ENCODE measurements around the gene OXTR. TPM values are rescaled to one million over a fixed set of nuclear protein-coding genes. Genes with fewer than 3 reads are reported as not detected.

Gene OXTR
- total RNA-seq, 1 experiment from 2014 or later: 4.6 TPM

DNA sequence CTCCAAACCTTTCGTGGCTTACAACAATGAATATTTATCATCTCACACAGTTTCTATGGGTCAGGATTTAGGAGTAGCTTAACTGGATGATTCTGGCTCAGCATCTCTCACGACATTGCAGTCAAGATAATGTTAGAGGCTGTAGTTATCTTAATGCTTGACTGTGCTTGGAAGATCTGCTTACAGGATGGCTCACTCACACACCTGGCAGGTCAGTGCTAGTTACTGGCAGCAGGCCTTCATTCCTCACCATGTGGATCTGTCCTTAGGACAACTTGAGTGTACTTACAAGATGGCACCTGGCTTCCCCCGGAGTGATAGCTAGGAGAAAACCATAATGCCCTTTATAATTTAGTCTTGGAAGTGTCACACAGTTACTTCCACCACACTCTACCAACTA, 32.8 kb upstream of the OXTR start:
- Mint-ChIP-seq H3K4me1 (ENCODE audit: low read depth, unreplicated experiment) (no peaks in the 10 kb centered on the region), H3K4me3 (ENCODE audit: unreplicated experiment) (no peak overlapping the region), H3K27ac (ENCODE audit: unreplicated experiment) (no peak overlapping the region), H3K36me3 (ENCODE audit: insufficient read depth, unreplicated experiment) (no peaks in the 10 kb centered on the region), H3K9me3 (ENCODE audit: unreplicated experiment) (peaks cover 30% of the 10 kb centered on the region), H3K27me3 (ENCODE audit: insufficient read depth, unreplicated experiment) (no peaks in the 10 kb centered on the region)
- DNase-seq: no peak
- Histone ChIP-seq H3K36me3 (ENCODE audit: control insufficient read depth, insufficient read depth, low read length) (no peaks in the 10 kb centered on the region), H3K4me3 (ENCODE audit: low read depth, low read length) (no peak overlapping the region), H3K9me3 (peaks cover 3% of the 10 kb centered on the region; the same call in 1 of the 2 replicates), H3K4me1 (no peaks in the 10 kb centered on the region), H3K27me3 (replicated peaks; ENCODE audit: control insufficient read depth, insufficient read depth, low read length) (no peaks in the 10 kb centered on the region)
- BruUV-seq (replicated peaks): no TSS peak
- CTCF ChIA-PET: interaction anchor here (0.6 kb wide), 1 partner anchor 1103 kb away, joined by 8 read pairs; no protein-coding TSS in a partner anchor
- TF ChIP-seq, protein P1, sequence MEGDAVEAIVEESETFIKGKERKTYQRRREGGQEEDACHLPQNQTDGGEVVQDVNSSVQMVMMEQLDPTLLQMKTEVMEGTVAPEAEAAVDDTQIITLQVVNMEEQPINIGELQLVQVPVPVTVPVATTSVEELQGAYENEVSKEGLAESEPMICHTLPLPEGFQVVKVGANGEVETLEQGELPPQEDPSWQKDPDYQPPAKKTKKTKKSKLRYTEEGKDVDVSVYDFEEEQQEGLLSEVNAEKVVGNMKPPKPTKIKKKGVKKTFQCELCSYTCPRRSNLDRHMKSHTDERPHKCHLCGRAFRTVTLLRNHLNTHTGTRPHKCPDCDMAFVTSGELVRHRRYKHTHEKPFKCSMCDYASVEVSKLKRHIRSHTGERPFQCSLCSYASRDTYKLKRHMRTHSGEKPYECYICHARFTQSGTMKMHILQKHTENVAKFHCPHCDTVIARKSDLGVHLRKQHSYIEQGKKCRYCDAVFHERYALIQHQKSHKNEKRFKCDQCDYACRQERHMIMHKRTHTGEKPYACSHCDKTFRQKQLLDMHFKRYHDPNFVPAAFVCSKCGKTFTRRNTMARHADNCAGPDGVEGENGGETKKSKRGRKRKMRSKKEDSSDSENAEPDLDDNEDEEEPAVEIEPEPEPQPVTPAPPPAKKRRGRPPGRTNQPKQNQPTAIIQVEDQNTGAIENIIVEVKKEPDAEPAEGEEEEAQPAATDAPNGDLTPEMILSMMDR (IDR thresholded peaks at IDR 0.05; ENCODE audit: insufficient read depth in 1 of 2, low read depth in 1 of 2, low read length in 1 of 2, severe bottlenecking in 1 of 2, unreplicated experiment in 1 of 2): no peak
- intact Hi-C loops (cut with micrococcal nuclease; ENCODE audit: unreplicated experiment): no loop called here
- POLR2A ChIA-PET: no interaction called here

DNA sequence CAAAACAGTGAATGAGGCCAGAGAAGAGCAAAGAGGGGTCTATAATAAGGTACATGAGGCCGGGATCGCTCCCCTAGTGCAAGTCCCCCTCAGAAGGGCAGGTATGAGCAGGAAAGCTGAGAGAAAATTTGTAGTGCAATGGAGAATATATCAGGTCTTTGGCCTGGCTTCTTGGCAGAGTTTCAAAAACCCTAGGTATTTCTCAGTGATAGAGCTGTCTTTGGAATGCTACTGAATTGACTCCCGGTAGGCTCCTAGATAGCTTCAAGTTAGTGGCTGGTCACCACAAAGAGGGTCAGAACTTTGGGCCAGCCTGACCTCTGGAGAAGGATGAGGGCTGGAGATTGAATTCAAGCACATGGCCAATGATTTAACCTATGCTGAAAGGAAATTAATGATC, 30.6 kb upstream of the OXTR start:
- CTCF ChIA-PET: no interaction called here

GRCh38 chr3:8794247-8794646, 24.8 kb upstream of the OXTR start:
- no peak overlapping the region for H3K4me3 Mint-ChIP-seq (ENCODE audit: unreplicated experiment)
- H3K9me3 ChIP-seq: no peaks in the 10 kb centered on the region
- H3K4me1 ChIP-seq: no peaks in the 10 kb centered on the region
- intact Hi-C loops (cut with micrococcal nuclease; ENCODE audit: unreplicated experiment): no loop called here
- H3K27me3 Mint-ChIP-seq (ENCODE audit: insufficient read depth, unreplicated experiment): no peaks in the 10 kb centered on the region
- H3K27me3 ChIP-seq (replicated peaks; ENCODE audit: control insufficient read depth, insufficient read depth, low read length): no peaks in the 10 kb centered on the region
- TF ChIP-seq, protein P1 (IDR thresholded peaks at IDR 0.05; ENCODE audit: insufficient read depth in 1 of 2, low read depth in 1 of 2, low read length in 1 of 2, severe bottlenecking in 1 of 2, unreplicated experiment in 1 of 2): no peak
- no peak overlapping the region for H3K4me3 ChIP-seq (ENCODE audit: low read depth, low read length)
- H3K27ac Mint-ChIP-seq (ENCODE audit: unreplicated experiment): no peak overlapping the region
- no peaks in the 10 kb centered on the region for H3K36me3 Mint-ChIP-seq (ENCODE audit: insufficient read depth, unreplicated experiment)
- BruUV-seq (replicated peaks): no TSS peak
- no peaks in the 10 kb centered on the region for H3K9me3 Mint-ChIP-seq (ENCODE audit: unreplicated experiment)
- no peaks in the 10 kb centered on the region for H3K36me3 ChIP-seq (ENCODE audit: control insufficient read depth, insufficient read depth, low read length)
- ChIA-PET CTCF (interaction anchor here (0.7 kb wide), 1 partner anchor 293 kb away, joined by 6 read pairs; the partner anchor contains the start of gene LMCD1), POLR2A (no interaction called here)
- no peaks in the 10 kb centered on the region for H3K4me1 Mint-ChIP-seq (ENCODE audit: low read depth, unreplicated experiment)
- DNase-seq: no peak

More for the DNA sequence above, 30.6 kb upstream of the OXTR start:
- no peak for DNase-seq
- Mint-ChIP-seq H3K36me3 (ENCODE audit: insufficient read depth, unreplicated experiment) (no peaks in the 10 kb centered on the region), H3K27ac (ENCODE audit: unreplicated experiment) (no peak overlapping the region), H3K4me3 (ENCODE audit: unreplicated experiment) (no peak overlapping the region), H3K27me3 (ENCODE audit: insufficient read depth, unreplicated experiment) (no peaks in the 10 kb centered on the region), H3K4me1 (ENCODE audit: low read depth, unreplicated experiment) (no peaks in the 10 kb centered on the region), H3K9me3 (ENCODE audit: unreplicated experiment) (peaks cover 30% of the 10 kb centered on the region)
- TF ChIP-seq, protein P1 (IDR thresholded peaks at IDR 0.05; ENCODE audit: insufficient read depth in 1 of 2, low read depth in 1 of 2, low read length in 1 of 2, severe bottlenecking in 1 of 2, unreplicated experiment in 1 of 2): no peak
- Histone ChIP-seq H3K4me3 (ENCODE audit: low read depth, low read length) (no peak overlapping the region), H3K27me3 (replicated peaks; ENCODE audit: control insufficient read depth, insufficient read depth, low read length) (no peaks in the 10 kb centered on the region), H3K9me3 (peaks cover 3% of the 10 kb centered on the region; the same call in 1 of the 2 replicates), H3K36me3 (ENCODE audit: control insufficient read depth, insufficient read depth, low read length) (no peaks in the 10 kb centered on the region), H3K4me1 (no peaks in the 10 kb centered on the region)
- intact Hi-C loops (cut with micrococcal nuclease; ENCODE audit: unreplicated experiment): no loop called here
- POLR2A ChIA-PET: no interaction called here
- BruUV-seq (replicated peaks): no TSS peak
